SKM-1 (cell line): ENCODE results near the gene SYDE2.
A peak's percentile ranks its signal among the peaks of the same experiment; 100 is the strongest.
"Not testable (repeated sequence)": the region's sequence is repeated elsewhere in the genome, so short reads cannot be mapped to it uniquely, and the experiment has no call there.

Experiments used
- DNase-seq: peaks from one replicate; lab custom pipeline; 2025; ENCODE audit not compliant: unreplicated experiment; lab: John Stamatoyannopoulos, UW

SYDE2 gene

DNA sequence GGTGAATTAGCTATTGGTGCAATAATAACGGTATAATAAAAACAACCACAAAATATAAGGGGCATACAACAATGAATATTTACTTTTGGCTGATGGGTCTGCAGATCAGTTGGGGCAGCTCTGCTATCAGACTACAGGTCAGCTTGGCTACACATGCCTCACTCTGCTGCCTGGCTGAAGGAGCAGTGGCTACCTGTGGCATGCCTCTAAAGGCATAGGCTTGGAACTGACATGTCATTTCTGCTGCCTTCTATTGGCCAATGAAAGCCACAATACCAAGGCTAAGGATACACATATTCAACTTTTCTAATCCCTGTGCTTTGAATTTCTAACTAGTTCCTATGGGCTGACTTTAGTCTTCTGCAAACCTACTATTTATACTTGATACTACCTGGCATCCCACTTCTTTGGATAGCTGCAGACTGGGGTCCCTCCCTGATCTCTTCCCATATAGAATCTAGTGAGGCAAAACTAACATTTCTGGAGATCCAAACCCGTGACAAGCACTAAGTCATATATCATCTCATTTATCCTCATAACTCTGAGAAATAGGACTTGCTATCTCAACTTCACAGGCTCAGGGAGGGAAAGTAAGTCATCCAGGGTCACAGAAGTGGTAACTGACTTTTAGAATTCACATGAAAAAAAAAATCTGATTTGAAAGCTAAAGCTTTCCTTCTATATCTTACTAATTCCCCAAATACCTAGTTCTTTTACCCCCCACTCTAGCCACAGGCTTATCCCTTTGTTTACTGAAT lies 19.2 kb upstream of the SYDE2 start:
- DNase-seq = no peak

DNA sequence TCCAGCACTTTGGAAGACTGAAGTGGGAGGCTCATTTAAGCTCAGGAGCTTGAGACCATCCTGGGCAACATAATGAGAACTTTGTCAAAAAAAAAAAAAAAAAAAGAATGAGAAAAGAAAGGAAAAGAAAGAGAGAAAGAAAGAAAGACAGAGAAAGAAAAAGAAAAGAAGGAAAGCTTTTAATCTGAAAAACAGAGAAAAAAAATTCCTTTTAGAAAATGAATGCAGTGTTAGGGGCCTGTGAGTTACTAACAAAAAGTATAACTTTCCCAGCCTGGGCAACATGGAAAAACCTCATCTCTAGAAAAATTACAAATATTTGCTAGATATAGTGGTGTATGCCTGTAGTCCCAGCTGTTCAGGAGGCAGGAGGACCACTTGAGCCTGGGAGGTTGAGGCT lies 15.9 kb upstream of the SYDE2 start:
- no peak for DNase-seq

GRCh38 chr1:85214654-85215053 lies 13.8 kb upstream of the SYDE2 start:
- DNase-seq = no peak

DNA sequence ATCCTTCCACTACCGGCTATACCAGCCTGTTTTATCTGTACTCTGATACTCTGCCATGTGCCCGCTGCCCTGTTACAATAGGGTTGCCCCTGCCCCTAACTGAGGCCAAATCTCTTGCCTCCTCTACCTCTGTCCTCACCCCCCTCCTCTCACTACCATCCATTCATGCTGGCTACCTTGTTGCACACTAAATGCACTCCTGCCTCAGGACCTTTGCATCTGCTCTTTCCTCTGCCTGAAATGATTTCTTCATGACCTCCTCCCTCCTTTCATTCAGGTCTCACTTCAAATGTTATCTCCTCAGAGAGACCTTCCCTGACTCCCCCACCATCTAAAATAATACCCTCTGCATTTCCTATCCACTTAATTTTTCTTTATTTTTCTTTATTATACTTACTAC lies 7.7 kb upstream of the SYDE2 start:
- no peak for DNase-seq

DNA sequence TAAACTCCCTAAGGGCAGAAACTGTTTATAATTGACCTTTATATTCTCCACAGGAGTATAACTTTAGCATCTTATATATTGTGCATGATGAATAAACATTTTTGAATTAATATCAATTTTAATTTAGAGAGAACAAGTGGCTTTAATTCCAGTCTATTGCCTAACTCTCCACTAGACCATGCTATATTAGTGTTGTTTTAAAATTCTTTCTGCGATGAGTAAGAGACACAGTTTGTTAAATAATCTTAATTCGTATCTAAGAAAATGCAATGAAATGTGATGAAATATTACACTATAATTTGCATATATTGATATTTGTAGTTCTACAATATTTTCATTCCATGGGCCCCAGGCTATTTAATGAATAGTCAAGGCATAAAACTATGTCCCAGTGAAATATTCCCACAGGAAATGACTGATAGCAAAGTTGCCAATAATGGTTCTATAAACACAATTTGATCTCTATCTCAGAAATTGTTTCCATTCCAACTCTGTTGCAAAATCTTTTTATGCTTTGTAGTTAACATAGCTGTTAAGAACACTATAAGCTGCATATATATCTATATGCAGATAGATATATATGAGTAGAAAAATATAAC lies 2.9 kb upstream of the SYDE2 start:
- no peak for DNase-seq

GRCh38 chr1:85202864-85203255 lies 2.0 kb upstream of the SYDE2 start:
- DNase-seq = no peak

DNA sequence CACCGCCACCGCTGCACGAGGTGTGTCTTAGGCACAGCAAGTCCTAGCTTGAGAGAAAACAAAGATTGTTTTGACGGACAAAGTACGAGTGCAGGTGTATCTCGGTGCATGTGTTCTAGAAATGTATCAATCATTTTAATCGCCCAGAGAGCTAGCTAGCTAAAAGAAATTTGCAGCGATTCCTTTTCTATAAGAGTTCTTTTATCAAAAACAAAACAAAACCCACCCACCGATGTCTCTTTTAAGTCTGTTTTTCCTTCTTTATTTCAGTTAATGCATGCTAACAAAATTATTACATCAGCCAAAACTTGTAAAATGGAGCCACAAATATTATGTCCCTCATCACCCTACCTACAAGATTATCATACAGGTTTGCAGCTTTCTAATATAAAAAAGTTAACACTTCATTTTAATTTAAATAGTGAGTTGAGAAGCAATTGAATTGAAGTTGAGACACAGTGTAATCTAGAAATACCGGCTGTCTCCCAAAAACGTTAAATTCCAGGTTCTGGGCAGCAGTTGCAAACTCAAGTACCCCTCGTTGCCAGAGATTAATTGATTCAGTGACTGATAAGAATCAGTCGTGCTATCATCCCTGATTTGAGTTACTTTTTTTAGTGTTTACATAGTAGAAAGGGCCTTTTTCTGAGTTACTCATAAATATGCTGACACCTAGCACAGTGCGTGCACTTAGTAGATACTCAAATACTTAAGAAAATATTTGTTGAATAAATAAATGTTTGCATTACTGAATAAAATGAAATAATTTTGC lies 1.5 kb upstream of the SYDE2 start:
- DNase-seq = no peak

GRCh38 chr1:85201340-85202091 lies 700 bp upstream of the SYDE2 start:
- DNase-seq = peak; percentile 10

- DNase-seq = peak; percentile 10
Measured at GRCh38 chr1:85199667-85200462, 951 bp downstream of the SYDE2 start.

DNA sequence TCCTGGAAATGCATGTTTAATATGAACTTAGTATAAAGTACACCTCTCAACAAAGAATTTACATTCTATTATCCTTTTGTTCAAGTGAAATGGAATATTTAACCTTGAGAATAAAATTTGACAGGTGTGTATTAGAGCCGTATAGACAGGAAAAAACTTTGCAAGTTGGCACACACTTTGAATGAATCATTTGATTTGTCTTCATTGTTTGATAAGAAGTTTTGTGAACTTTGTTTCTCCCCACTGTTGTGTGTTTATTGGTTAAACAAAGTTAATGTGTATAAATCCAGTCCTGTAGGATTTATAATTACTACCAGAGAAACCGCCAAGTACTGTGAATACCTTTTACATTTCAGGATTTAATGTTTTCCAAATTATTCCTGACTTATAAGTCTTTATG lies 2.0 kb downstream of the SYDE2 start:
- DNase-seq = no peak

GRCh38 chr1:85196358-85196757 lies 4.5 kb downstream of the SYDE2 start:
- DNase-seq = no peak

GRCh38 chr1:85195703-85196102 lies 5.1 kb downstream of the SYDE2 start:
- no peak for DNase-seq

DNA sequence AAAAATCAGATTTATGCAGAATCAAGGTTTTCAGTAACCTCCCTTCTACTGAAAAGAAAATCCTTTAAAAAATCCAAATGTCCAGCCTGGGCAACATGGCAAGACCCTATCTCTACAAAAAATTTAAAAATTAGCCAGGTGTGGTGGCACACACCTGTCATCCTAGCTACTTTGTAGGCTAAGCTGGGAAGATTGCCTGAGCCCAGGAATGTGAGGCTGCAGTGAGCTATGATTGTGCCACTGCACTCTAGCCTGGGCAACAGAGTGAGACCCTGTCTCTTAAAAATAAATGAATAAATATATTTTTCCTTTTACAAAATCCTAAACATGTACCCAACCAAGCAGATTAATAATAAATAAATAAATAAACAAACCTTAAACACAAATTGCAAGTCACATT lies 8.7 kb downstream of the SYDE2 start:
- not testable (repeated sequence) for DNase-seq

- no peak for DNase-seq
Measured at GRCh38 chr1:85189120-85189519, 11.7 kb downstream of the SYDE2 start.

DNA sequence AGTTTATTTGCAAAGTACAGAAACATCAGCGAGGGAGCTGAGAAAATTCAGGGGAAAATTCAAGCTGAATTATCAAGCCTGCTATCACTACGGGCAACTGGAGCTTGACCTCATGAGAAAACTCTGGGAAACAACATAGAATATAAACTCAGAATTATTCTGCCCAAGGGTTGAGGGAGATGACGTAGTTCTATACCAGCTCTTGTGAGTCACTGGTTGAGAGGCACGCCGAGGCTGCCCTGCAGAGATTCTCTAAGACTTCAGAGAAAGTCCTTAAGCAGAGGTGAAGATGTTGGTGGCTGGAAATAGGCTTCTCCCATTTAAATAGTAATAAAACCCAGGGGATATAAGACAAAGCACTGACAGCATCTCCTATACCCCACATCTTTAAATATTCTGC lies 12.3 kb downstream of the SYDE2 start:
- no peak for DNase-seq

- DNase-seq = not testable (repeated sequence)
Measured at GRCh38 chr1:85187021-85187420, 13.8 kb downstream of the SYDE2 start.

- no peak for DNase-seq
Measured at GRCh38 chr1:85184245-85184644, 16.6 kb downstream of the SYDE2 start.

- DNase-seq = no peak
Measured at GRCh38 chr1:85182700-85183099, 18.1 kb downstream of the SYDE2 start.

GRCh38 chr1:85180869-85181268 lies 19.9 kb downstream of the SYDE2 start:
- DNase-seq = no peak

- DNase-seq = no peak
Measured at GRCh38 chr1:85179522-85179921, 21.3 kb downstream of the SYDE2 start.

GRCh38 chr1:85178396-85178795 lies 22.4 kb downstream of the SYDE2 start:
- no peak for DNase-seq
